ENCODE data around the gene LMAN1L. TPM values are rescaled to one million over a fixed set of nuclear protein-coding genes. Genes with fewer than 3 reads are reported as not detected.

Gene LMAN1L
- polyA plus RNA-seq, 3 donors, result 0.08 TPM; not detected in 2

GRCh38 chr15:74783808-74784175, 28.8 kb upstream of the LMAN1L start:
- H3K36me3 Mint-ChIP-seq, result peaks cover 19 to 35% of the 10 kb centered on the region in 2 donors
- peak overlapping the region; percentile 95 to 97 for H3K4me3 Mint-ChIP-seq
- intact Hi-C loops (cut with micrococcal nuclease), result loop anchor here in 1 of 2 donors (1.0 to 2.0 kb wide), 2 partner anchors 8 to 15 kb away; no protein-coding TSS in a partner anchor
- Histone ChIP-seq H3K9me3 (replicated peaks in 1 of 2; ENCODE audit: control insufficient read depth in 1 of 2, insufficient read depth in 1 of 2, low read length in 2 of 2) (no peaks in the 10 kb centered on the region), H4K20me1 (ENCODE audit: insufficient read depth, low read length) (peaks cover 19% of the 10 kb centered on the region), H3K4me2 (replicated peaks; ENCODE audit: extremely low read depth, low read length, poor library complexity, severe bottlenecking) (peak overlapping the region; percentile 93), H3K27ac (ENCODE audit: low read depth in 1 of 2, low read length in 2 of 2) (peak overlapping the region; percentile 96 to 97), H2AFZ (ENCODE audit: insufficient read depth, low read depth, low read length, poor library complexity, severe bottlenecking) (no peak overlapping the region), H3K4me3 (replicated peaks in 1 of 3; ENCODE audit: low read depth in 2 of 3, low read length in 3 of 3) (peak overlapping the region; percentile 91 to 100 (median 92)), H3K27me3 (ENCODE audit: control insufficient read depth in 2 of 2, insufficient read depth in 2 of 2, low read length in 2 of 2) (no peaks in the 10 kb centered on the region), H3K79me2 (ENCODE audit: insufficient read depth, low read length) (peaks cover 72% of the 10 kb centered on the region), H3K4me1 (ENCODE audit: control insufficient read depth in 1 of 2, insufficient read depth in 2 of 2, low read length in 2 of 2) (peaks cover 84 to 89% of the 10 kb centered on the region in 2 donors), H3K9ac (ENCODE audit: insufficient read depth, low read length, poor library complexity, severe bottlenecking) (peak overlapping the region; percentile 87), H3K36me3 (replicated peaks in 1 of 2; ENCODE audit: control insufficient read depth in 1 of 2, insufficient read depth in 2 of 2, low read length in 2 of 2) (peaks cover 5 to 7% of the 10 kb centered on the region in 2 donors)
- no peak for DNase-seq
- peaks cover 0 to 5% (median 0%) of the 10 kb centered on the region in 3 donors for H3K27me3 Mint-ChIP-seq (ENCODE audit: low read depth in 3 of 3)
- 12% methylated on average over 3 of the region's 3 CpGs for WGBS (ENCODE audit: insufficient coverage)
- peak; percentile 6 for TF ChIP-seq CTCF (IDR thresholded peaks at IDR 0.05)
- peaks cover 0 to 3% (median 0%) of the 10 kb centered on the region in 7 donors for H3K9me3 Mint-ChIP-seq
- H3K27ac Mint-ChIP-seq, result peak overlapping the region; percentile 93 to 99 (median 95)
- peaks cover 80% of the 10 kb centered on the region for H3K4me1 Mint-ChIP-seq

DNA sequence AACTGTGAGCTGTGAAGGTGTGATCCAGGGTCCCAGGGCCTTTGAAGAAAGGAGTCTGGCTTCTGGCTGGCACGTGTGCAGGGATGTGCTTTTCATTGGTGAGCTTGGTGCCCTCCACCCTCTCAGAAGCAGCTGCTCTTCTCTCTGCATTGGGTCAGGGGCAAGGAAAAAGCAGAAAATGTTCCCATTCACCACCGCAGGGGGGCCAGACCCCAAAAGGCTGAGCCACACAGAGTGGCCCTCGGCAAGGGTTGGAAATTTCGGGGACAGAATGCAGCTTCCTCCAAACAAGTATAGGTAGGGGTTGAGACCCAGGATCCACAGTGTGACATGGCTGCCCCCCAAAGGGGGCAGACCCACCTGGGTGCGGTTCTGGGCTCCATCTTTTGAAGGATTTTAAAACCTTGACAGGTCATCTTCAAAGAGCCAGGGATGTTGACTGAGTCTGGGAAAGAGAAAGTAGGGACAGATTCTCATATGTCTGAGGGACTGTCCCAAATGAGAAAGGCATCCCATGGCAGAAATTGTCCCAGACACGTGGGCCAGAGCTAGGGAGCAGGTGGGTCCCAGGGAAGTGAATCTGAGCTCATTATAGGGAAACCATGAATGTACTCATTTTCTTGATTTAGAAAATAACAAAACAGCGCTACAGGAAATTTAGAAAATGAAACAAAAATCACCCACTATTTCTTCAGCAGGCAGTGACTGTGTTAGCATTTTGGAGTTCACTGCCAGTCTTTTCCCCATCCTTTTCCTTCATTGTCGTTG, 28.0 kb upstream of the LMAN1L start:
- Histone ChIP-seq H3K27me3 (ENCODE audit: control insufficient read depth in 2 of 2, insufficient read depth in 2 of 2, low read length in 2 of 2) (no peaks in the 10 kb centered on the region), H3K79me2 (ENCODE audit: insufficient read depth, low read length) (peaks cover 80% of the 10 kb centered on the region), H3K4me2 (replicated peaks; ENCODE audit: extremely low read depth, low read length, poor library complexity, severe bottlenecking) (peak overlapping the region; percentile 93), H2AFZ (ENCODE audit: insufficient read depth, low read depth, low read length, poor library complexity, severe bottlenecking) (no peak overlapping the region), H3K36me3 (replicated peaks in 1 of 2; ENCODE audit: control insufficient read depth in 1 of 2, insufficient read depth in 2 of 2, low read length in 2 of 2) (peaks cover 5 to 7% of the 10 kb centered on the region in 2 donors), H3K4me1 (ENCODE audit: control insufficient read depth in 1 of 2, insufficient read depth in 2 of 2, low read length in 2 of 2) (peaks cover 84 to 89% of the 10 kb centered on the region in 2 donors), H3K9ac (ENCODE audit: insufficient read depth, low read length, poor library complexity, severe bottlenecking) (peak overlapping the region; percentile 87), H4K20me1 (ENCODE audit: insufficient read depth, low read length) (peaks cover 19% of the 10 kb centered on the region), H3K4me3 (replicated peaks in 1 of 3; ENCODE audit: low read depth in 2 of 3, low read length in 3 of 3) (peak overlapping the region; percentile 91 to 100 (median 92)), H3K27ac (ENCODE audit: low read depth in 1 of 2, low read length in 2 of 2) (peak overlapping the region; percentile 96 to 97), H3K9me3 (replicated peaks in 1 of 2; ENCODE audit: control insufficient read depth in 1 of 2, insufficient read depth in 1 of 2, low read length in 2 of 2) (no peaks in the 10 kb centered on the region)
- H3K27ac Mint-ChIP-seq, result peak overlapping the region; percentile 39 to 100 (median 99)
- peaks cover 0 to 2% (median 0%) of the 10 kb centered on the region in 7 donors for H3K9me3 Mint-ChIP-seq
- intact Hi-C loops (cut with micrococcal nuclease), result loop anchor here in 1 of 2 donors (2.0 kb wide), 1 partner anchor 14 kb away; no protein-coding TSS in a partner anchor
- H3K4me3 Mint-ChIP-seq, result peak overlapping the region; percentile 95 to 97
- H3K36me3 Mint-ChIP-seq, result peaks cover 25 to 41% of the 10 kb centered on the region in 2 donors
- DNase-seq, result no peak
- H3K27me3 Mint-ChIP-seq (ENCODE audit: low read depth in 3 of 3), result peaks cover 0 to 5% (median 0%) of the 10 kb centered on the region in 3 donors
- WGBS (ENCODE audit: insufficient coverage), result 25% methylated on average over 3 of the region's 8 CpGs
- peak; percentile 2 for TF ChIP-seq CTCF (IDR thresholded peaks at IDR 0.05)
- H3K4me1 Mint-ChIP-seq, result peaks cover 78% of the 10 kb centered on the region

Data from CD14-positive monocyte (primary cell).